Raji (cell line): Measurements from ENCODE around the gene TARBP1.

Source experiments
- POLR2A ChIP-seq: IDR thresholded peaks from 2 replicates; pipeline ENCODE4 v1.6.1; 2011; ENCODE audit warnings: low read depth, low read length, control low read depth; ENCODE audit not compliant: insufficient read depth

The TARBP1 gene, protein sequence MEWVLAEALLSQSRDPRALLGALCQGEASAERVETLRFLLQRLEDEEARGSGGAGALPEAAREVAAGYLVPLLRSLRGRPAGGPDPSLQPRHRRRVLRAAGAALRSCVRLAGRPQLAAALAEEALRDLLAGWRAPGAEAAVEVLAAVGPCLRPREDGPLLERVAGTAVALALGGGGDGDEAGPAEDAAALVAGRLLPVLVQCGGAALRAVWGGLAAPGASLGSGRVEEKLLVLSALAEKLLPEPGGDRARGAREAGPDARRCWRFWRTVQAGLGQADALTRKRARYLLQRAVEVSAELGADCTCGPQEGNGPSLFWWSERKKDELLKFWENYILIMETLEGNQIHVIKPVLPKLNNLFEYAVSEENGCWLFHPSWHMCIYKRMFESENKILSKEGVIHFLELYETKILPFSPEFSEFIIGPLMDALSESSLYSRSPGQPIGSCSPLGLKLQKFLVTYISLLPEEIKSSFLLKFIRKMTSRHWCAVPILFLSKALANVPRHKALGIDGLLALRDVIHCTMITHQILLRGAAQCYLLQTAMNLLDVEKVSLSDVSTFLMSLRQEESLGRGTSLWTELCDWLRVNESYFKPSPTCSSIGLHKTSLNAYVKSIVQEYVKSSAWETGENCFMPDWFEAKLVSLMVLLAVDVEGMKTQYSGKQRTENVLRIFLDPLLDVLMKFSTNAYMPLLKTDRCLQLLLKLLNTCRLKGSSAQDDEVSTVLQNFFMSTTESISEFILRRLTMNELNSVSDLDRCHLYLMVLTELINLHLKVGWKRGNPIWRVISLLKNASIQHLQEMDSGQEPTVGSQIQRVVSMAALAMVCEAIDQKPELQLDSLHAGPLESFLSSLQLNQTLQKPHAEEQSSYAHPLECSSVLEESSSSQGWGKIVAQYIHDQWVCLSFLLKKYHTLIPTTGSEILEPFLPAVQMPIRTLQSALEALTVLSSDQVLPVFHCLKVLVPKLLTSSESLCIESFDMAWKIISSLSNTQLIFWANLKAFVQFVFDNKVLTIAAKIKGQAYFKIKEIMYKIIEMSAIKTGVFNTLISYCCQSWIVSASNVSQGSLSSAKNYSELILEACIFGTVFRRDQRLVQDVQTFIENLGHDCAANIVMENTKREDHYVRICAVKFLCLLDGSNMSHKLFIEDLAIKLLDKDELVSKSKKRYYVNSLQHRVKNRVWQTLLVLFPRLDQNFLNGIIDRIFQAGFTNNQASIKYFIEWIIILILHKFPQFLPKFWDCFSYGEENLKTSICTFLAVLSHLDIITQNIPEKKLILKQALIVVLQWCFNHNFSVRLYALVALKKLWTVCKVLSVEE (N-terminal part only)

DNA sequence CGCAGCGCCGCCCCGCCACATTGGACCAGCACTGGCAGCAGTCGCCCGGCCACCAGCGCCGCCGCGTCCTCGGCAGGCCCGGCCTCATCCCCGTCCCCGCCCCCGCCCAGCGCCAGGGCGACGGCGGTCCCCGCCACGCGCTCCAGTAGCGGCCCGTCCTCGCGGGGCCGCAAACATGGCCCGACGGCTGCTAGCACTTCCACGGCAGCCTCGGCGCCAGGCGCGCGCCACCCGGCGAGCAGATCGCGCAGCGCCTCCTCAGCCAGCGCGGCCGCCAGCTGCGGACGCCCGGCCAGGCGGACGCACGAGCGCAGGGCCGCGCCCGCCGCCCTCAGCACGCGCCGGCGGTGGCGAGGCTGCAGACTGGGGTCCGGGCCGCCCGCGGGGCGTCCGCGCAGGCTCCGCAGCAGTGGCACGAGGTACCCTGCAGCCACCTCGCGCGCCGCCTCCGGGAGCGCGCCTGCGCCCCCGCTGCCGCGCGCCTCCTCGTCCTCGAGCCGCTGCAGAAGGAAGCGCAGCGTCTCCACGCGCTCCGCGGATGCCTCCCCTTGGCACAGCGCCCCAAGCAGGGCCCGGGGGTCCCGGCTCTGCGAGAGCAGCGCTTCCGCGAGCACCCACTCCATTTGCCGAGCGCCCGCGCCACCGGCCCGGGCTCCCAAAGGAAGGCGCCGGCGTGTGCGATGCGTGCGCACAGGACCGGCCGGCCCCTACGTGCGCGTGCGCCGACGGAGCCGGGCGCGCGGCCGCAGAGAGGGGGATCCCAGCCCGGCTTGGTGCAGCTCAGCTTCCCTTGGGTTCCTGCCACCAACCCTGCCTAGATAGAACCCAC is at the start of gene TARBP1:
Gene TARBP1 (minus strand): TSS at position 699 of the 829 bp plus-strand sequence. CDS start 76 bp downstream, at position 623.
- TF ChIP-seq POLR2A, result peak; percentile 84

DNA sequence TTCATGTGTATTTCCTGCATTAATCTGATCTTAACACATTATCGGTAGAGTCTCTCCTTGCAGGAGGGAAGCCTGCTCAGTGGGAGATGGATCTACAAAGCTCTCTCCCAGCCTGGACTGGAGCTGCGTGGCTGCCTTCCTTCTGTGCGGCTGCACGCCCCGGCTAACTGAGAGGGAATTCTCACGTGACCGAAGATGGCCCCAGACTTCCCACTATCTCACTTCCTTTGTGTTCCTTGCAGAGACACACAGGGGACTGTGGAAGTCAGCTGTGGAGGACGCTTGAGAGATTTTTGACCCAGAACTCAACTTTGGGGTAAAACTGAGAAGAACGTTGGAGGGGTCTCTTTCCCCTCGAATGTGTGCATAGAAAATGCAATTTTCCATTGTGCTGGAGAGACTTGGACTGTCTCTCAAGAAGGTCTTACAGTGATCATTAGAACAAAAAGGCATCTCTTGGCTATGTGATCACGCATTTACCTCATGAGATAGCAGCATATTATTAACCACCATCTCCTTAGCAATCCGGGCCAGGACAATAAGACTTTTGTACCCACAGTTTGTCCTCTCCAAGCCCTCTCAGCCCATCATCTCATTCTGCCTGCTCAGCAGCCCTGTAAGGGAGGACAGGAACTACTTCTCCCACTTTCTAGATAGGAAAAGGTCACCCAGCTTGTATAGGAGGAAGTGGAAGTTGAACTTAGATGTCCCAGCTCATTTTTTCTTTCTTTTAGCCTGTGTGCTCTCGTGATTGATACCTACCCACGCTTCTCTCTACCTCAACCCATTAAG is 49.3 kb upstream of the TARBP1 start:
- TF ChIP-seq POLR2A, result no peak

DNA sequence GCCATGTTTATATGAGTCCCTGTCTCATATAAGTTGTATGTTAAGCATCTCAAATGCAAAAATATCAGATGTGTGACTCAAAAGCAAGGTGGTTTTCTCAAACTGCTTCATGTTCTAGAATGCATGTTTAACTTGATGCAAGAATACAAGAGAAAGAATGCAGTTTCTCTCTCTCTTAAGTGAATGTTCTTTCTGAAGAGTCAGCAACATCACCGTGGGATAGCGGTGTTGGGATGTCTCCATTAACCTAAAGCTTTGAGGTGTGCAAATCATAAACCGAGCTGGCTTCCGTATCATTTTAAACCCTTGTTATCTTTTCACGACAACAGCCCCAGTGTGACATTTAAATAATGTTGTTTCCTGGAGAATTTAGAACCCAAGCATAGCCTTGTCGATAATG is 48.4 kb upstream of the TARBP1 start:
- TF ChIP-seq POLR2A, result no peak

DNA sequence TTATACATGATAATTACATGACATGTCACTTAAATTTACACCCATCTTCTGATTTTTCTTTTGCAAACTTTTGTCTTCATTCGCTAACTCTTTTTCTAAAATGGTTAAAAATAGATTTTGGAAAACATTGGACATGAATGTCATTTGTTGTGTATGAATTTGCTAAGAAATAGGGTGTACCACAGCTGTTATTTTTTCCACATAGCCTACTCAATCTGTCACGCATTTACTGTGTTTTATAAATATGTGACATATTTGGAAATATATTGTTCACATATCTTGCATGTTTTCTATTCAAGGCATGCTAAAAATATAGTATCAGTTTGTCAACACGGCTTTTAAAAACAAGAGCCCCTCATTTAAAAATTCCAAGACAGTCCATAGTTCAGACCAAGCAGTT is 47.9 kb upstream of the TARBP1 start:
- TF ChIP-seq POLR2A, result no peak

DNA sequence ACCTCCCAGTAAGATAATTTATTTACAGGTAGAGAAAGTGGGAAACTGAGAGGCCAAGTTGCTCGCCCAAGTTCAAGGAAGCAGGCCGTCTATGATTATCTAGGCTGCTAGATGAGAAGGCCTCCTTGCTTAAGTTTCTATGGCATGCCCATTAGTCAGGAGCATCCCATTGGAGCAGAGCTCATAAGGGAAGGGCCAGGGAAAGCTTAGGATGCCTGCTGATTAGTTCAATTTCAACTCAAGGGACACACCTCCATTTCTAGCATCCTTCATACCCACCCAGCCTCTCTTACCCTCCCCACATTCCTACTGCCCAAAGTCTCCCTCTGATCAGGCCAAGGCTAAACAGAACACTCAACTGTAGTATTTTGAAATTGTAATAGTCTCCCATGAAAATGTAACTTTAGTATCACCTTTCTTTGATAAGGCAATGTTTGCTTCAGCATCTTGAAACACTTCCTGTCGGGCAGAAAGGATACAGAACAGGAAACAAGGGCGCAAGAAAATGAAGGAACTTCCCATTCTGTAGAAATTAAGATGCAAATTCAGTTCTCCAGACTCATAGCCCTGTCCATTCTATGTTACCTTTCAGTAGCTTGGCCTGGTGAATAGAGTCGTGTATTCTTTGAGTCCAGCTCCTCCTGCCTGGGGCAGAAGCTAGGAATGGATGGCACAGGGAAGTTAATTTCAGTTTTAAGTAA is 46.3 kb upstream of the TARBP1 start:
- no peak for TF ChIP-seq POLR2A

DNA sequence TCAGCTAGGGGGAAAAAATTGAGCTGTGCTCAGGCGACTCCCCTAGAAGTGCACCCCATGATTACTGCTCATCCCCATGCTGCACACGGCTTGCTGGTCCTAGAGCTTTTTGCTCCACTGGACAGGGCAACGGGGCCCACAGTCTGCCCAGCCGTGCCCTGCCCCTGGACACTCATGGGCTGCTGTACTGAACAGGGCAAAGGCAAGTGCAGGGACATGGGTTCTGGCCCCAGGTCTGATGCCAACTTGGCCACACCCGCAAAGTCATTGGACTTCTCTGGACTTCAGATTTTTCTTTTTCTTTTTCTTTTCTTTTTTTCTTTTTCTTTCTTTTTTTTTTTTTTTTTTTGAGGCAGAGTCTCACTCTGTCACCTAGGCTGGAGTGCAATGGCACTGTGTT is 42.9 kb upstream of the TARBP1 start:
- TF ChIP-seq POLR2A, result no peak

DNA sequence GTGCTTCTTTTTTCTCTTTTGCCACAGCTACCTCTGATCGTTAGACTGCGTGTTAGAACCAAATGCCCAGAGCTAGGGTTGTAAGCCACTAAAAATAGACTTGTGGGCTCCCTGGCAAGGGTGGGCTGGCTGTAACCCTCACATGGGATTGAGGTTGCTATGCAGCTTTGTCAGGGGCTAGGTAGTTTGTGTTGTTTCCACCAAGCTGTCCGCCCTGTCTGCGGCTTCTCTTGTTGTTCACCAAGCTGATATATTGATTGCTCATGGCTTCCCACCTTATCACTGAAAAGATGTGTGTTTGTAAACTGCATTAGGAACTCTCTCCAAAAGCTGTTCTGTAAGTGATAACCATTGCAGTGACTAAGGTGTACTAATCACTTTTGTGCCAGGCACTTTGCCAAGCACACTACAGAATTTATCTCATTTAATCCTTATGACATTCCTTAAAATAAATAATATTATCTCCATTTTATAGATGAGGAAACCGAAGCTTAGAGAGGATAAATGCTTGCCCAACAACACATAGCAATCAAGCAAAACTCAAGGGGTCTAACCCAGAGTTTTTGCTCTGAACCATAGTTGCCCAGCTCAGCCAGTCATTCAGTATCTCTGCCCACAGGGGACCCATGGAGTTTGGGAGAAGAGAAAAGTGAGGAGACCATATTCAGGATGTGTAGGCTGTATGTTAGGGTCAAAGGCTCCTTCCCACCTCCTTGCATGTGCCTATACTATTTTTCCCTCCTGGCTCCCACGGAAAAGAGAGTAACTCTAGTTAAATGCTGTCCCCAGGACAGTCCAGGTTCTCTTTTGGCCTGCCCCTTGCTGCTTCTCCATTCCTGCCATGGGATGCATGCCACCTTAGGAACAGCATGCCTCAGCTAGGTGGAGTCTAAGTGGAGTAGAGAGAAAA is 42.2 kb upstream of the TARBP1 start:
- no peak for TF ChIP-seq POLR2A

DNA sequence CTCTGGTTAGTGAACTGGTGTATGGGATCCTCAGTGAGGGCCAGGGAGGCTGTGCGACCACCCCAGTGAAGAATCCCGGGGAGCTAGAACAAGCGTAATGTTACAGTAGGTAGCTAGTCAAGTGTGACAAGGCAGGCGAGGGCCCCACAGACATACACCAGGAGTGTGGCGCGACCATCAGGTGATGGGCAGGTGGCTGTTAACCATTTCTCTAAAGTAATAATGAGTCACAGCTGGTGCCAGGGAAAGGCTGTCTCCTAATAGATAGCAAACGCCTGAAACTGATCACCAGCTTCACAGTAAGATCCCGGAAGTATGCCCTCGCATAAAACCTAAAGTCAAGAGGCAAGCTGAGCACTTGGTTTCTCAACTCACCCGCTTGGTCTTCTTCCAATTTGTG is 40.5 kb upstream of the TARBP1 start:
- TF ChIP-seq POLR2A, result no peak

DNA sequence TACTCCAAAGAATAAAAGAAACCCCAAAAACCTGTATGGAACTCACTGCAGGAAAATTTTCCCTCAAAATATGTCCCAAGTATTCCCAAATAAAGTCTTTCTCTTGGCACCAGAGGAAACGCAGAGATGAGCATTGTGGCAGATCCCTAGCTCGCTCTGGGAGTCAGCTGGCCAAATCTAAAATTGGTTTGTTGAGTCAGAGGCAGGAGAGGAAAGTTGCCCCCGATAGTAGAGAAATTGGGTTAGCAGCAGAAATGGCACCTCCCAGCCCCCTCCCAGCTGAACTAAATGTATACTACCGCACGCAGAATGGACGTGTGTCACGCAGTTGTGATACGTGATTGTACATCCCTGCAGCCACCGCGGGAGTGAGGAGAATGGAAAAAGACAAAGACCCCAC is 39.9 kb upstream of the TARBP1 start:
- no peak for TF ChIP-seq POLR2A

DNA sequence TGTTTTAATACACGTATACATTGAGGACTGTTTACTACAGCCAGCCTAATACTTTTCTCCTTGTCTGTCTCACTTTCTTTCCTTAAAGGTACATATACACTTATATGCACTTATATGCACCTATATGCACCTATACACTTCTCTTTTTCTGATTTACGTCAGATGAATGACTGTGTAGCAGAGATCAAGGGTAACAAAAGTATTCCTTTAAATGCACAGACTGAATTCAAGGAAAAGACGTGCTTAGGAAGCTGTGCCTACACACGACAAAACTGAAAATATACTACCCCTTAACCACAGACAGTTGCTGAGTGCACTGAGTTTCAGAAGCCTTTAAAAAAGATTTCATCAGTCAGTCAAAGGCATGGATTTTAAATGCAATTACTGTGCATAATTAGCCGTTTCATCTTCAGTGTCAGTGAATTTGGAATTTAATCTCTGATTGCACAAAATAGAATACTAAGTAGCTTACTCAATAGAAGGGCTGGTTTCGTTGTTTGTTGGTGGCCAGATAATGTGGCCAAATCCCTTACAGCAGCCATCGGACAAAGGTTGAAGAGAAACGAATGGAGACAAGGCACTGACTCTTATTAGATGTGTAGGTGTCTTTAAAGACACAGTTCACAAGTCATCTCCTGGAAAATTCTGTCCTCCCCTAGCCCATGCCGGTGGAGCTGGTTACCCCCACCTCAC is 38.3 kb upstream of the TARBP1 start:
- no peak for TF ChIP-seq POLR2A

DNA sequence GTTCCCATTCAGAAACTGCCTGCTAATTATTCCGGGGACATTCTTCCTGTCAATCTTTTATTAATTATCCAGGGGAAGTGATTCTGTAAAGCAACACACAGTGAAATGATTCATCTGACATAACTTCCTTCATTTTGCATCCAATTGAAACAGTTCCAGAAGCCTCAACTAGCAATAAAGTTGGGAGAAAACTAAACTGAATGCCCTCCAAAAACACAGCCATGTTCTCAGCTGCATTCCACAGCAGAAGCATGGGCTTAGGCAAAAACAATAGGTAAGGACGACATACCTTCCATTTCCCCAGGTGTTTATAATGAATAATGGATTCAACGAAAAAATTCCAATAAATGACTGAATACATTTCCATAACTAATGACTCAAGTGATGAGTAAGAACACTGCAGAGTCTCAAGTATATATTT is 36.9 kb upstream of the TARBP1 start:
- TF ChIP-seq POLR2A, result no peak
